ENCODE results near the gene OR51B2.

The OR51B2 gene

GRCh38 chr11:5282628-5283027, 41.5 kb downstream of the OR51B2 start:
- H3K4me1 Mint-ChIP-seq (ENCODE audit: low read depth): no peaks in the 10 kb centered on the region
- H3K27me3 Mint-ChIP-seq: peaks cover 3% of the 10 kb centered on the region
- H3K36me3 Mint-ChIP-seq (ENCODE audit: low read depth): no peaks in the 10 kb centered on the region
- H3K27ac Mint-ChIP-seq: no peak overlapping the region
- H3K9me3 Mint-ChIP-seq: no peaks in the 10 kb centered on the region
- H3K4me3 Mint-ChIP-seq: no peak overlapping the region

- Mint-ChIP-seq H3K27me3 (peaks cover 3% of the 10 kb centered on the region), H3K4me3 (no peak overlapping the region), H3K9me3 (no peaks in the 10 kb centered on the region), H3K36me3 (ENCODE audit: low read depth) (no peaks in the 10 kb centered on the region), H3K27ac (no peak overlapping the region), H3K4me1 (ENCODE audit: low read depth) (no peaks in the 10 kb centered on the region)
These were observed 42.5 kb downstream of the OR51B2 start for GRCh38 chr11:5281596-5281995.

- H3K4me1 Mint-ChIP-seq (ENCODE audit: low read depth): no peaks in the 10 kb centered on the region
- peaks cover 3% of the 10 kb centered on the region for H3K27me3 Mint-ChIP-seq
- H3K4me3 Mint-ChIP-seq: no peak overlapping the region
- H3K9me3 Mint-ChIP-seq: no peaks in the 10 kb centered on the region
- H3K36me3 Mint-ChIP-seq (ENCODE audit: low read depth): no peaks in the 10 kb centered on the region
- no peak overlapping the region for H3K27ac Mint-ChIP-seq
These were observed 43.5 kb downstream of the OR51B2 start for GRCh38 chr11:5280582-5281102.

GRCh38 chr11:5279471-5280090, 44.5 kb downstream of the OR51B2 start:
- Mint-ChIP-seq H3K4me3 (no peak overlapping the region), H3K4me1 (ENCODE audit: low read depth) (no peaks in the 10 kb centered on the region), H3K27me3 (peaks cover 3% of the 10 kb centered on the region), H3K9me3 (no peaks in the 10 kb centered on the region), H3K36me3 (ENCODE audit: low read depth) (no peaks in the 10 kb centered on the region), H3K27ac (no peak overlapping the region)

- Mint-ChIP-seq H3K27ac (no peak overlapping the region), H3K9me3 (no peaks in the 10 kb centered on the region), H3K27me3 (peaks cover 3% of the 10 kb centered on the region), H3K4me3 (no peak overlapping the region), H3K4me1 (ENCODE audit: low read depth) (no peaks in the 10 kb centered on the region), H3K36me3 (ENCODE audit: low read depth) (no peaks in the 10 kb centered on the region)
These were observed 46.2 kb downstream of the OR51B2 start for GRCh38 chr11:5277807-5278382.

GRCh38 chr11:5276697-5277096, 47.4 kb downstream of the OR51B2 start:
- Mint-ChIP-seq H3K9me3 (no peaks in the 10 kb centered on the region), H3K4me1 (ENCODE audit: low read depth) (no peaks in the 10 kb centered on the region), H3K27me3 (peaks cover 3% of the 10 kb centered on the region), H3K4me3 (no peak overlapping the region), H3K27ac (no peak overlapping the region), H3K36me3 (ENCODE audit: low read depth) (no peaks in the 10 kb centered on the region)

GRCh38 chr11:5275369-5276110, 48.6 kb downstream of the OR51B2 start:
- Mint-ChIP-seq H3K9me3 (no peaks in the 10 kb centered on the region), H3K4me3 (no peak overlapping the region), H3K27me3 (peaks cover under 1% of the 10 kb centered on the region)

GRCh38 chr11:5274395-5274794, 49.7 kb downstream of the OR51B2 start:
- no peaks in the 10 kb centered on the region for H3K27me3 Mint-ChIP-seq
- H3K4me1 Mint-ChIP-seq (ENCODE audit: low read depth): no peaks in the 10 kb centered on the region
- H3K27ac Mint-ChIP-seq: no peak overlapping the region
- no peaks in the 10 kb centered on the region for H3K9me3 Mint-ChIP-seq
- no peak overlapping the region for H3K4me3 Mint-ChIP-seq
- no peaks in the 10 kb centered on the region for H3K36me3 Mint-ChIP-seq (ENCODE audit: low read depth)

More at GRCh38 chr11:5275369-5276110, 48.6 kb downstream of the OR51B2 start:
- Mint-ChIP-seq H3K36me3 (ENCODE audit: low read depth) (no peaks in the 10 kb centered on the region), H3K4me1 (ENCODE audit: low read depth) (no peaks in the 10 kb centered on the region), H3K27ac (no peak overlapping the region)
